Jurkat, Clone E6-1 (cell line): ENCODE measurements around the gene PGM2.
A peak's percentile ranks its signal among the peaks of the same experiment; 100 is the strongest.
"Not testable (repeated sequence)": the region's sequence is repeated elsewhere in the genome, so short reads cannot be mapped to it uniquely, and the experiment has no call there.

ENCODE experiments used
- DNase-seq: peaks from one replicate; pipeline ENCODE4 v3.0.0-alpha.2; 2011; ENCODE audit warnings: low read depth, low spot score
- H3K4me3 ChIP-seq: 2 replicates; pipeline ENCODE4 v1.5.1; 2011; ENCODE audit warnings: mild to moderate bottlenecking, low read length, control low read depth, moderate library complexity

Gene PGM2

DNA sequence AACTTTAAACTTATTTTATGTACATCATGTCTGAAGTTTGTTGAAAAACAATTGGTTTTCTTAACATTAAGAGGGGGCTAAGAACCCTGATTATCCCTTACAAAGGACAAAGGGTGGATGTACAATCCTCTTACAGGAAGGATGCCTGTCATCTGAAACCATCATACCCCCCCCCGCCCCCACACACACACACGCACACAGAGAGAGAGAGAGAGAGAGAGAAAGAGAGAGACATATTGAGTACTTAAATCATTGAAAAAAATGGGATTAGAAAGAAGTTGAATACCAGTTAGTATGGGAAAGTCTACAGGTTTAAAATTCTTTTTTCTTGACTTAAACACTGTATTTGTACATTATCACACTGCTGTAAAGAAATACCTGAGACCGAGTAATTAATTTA lies 10.9 kb upstream of the PGM2 start:
- no peak for DNase-seq
- no peak overlapping the region for H3K4me3 ChIP-seq

GRCh38 chr4:37816006-37816405 lies 10.5 kb upstream of the PGM2 start:
- peak; percentile 40 for DNase-seq
- H3K4me3 ChIP-seq: no peak overlapping the region

GRCh38 chr4:37816719-37817118 lies 9.8 kb upstream of the PGM2 start:
- no peak for DNase-seq
- no peak overlapping the region for H3K4me3 ChIP-seq

GRCh38 chr4:37818752-37819151 lies 7.7 kb upstream of the PGM2 start:
- DNase-seq: no peak
- no peak overlapping the region for H3K4me3 ChIP-seq

DNA sequence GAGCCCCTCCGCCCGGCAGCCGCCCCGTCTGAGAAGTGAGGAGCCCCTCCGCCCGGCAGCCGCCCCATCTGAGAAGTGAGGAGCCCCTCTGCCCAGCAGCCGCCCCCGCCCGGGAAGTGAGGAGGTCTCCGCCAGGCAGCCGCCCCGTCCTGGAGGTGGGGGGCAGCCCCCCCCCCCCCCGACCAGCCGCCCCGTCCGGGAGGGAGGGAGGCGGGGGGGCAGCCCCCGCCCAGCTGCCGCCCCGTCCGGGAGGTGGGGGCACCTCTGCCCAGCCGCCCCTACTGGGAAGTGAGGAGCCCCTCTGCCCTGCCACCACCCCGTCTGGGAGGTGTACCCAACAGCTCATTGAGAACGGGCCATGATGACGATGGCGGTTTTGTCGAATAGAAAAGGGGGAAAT lies 6.0 kb upstream of the PGM2 start:
- not testable (repeated sequence) for H3K4me3 ChIP-seq, DNase-seq

DNA sequence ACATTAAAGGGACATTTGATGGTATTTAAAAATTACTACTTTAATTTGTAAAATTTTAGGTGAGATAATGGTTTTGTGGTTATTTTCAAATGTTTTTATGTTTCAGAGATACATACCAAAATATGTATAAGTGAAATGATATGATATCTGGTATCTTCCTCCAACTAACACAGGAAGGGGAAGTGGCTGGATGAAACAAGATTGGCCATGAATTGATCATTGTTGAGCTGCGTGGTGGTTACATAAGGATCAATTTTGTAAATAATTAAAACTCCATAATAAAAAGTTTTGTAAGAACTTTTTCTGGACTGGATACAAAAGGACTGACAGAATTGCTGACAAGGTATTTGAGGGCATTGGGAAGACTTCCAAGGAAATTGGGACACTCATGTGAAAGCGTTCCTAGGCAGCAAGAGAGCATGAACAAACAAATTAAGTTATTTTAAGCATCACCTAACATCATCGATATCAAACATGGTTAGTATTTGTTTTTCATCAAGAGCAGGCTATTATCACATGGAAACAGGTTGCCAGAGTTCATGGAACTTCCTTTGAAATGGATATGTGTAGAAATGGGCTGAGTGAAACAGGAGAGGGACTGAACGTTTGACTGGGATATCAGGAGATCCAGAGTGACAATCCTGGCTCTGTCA lies 4.4 kb upstream of the PGM2 start:
- H3K4me3 ChIP-seq: no peak overlapping the region
- no peak for DNase-seq

- not testable (repeated sequence) for DNase-seq, H3K4me3 ChIP-seq
Measured at GRCh38 chr4:37825501-37825900, 985 bp upstream of the PGM2 start.

DNA sequence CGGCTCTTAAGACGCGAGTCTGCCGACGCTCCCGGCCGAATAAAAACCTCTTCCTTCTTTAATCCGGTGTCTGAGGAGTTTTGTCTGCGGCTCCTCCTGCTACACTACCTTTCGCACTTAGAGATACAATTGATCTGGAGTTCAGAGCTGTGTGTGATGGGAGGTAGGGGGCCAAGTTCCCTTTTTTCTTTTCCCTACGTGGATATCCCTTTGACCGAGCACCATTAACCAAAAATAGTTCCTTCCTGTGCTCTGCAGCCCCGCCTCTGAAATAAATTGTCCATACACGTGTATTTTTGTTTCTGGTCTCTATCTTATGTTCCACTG lies 555 bp upstream of the PGM2 start:
- peak overlapping the region; percentile 90 for H3K4me3 ChIP-seq
- DNase-seq: no peak

GRCh38 chr4:37827030-37827685 lies 672 bp downstream of the PGM2 start:
- DNase-seq: no peak
- H3K4me3 ChIP-seq: peak overlapping the region; percentile 90

DNA sequence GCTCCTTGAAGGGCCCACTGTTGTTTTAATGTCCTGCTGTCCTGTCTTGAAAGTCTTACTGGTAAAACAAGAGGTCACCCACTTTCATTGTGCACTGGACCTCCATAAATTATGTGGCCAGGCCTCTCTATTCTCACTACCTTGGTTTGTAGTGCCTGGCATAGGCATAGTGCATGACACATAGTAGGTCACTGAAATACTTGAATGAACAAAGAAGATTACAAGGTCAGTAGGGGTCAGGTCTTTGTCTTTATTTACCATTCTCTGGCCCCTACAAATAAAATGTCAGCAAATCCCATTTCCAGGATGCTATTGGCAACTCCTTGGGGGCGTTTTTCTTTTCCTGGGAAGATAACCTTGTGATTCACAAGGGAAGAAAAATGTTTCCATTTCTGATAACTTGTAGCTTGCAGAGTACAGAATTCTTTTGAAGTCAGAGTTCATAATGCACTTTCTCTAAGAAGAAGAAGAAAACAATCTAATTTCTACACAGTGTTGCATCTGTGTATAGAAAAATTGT lies 1.4 kb downstream of the PGM2 start:
- peak overlapping the region; percentile 90 for H3K4me3 ChIP-seq
- no peak for DNase-seq

DNA sequence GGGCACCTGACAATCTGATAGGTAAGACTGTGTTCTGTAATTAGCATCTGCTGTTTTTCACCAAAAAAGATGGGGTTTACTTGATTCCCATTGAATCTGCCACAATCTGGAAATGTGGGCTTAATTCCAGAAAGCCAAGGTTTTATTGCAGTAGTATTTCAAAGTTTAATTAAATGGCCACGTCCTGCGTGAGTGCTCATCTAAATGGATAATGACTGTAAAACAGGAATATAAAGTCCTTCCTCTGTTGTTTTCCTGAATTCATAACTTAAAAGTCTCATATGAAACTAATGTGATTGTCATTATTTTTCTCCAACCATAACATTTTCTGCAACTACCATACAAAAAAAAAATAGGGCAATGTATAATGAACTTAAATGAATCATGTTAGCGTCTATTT lies 2.4 kb downstream of the PGM2 start:
- no peak overlapping the region for H3K4me3 ChIP-seq

DNA sequence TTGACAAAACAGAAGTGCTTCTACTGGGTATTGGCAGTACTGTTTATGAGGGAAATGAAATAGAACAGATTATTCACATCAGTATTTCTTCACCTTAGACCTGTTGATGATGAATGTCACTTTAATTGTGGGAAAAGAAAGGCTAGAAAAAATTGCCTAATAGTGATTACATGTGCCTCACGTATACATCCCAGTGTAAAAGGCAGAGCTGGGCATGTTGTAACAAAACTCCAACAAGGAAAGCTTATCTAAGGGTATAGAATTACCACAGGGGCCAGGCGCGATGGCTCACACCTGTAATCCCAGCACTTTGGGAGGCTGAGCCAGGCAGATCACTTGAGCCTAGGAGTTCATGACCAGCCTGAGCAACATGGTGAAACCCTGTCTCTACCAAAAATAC lies 4.2 kb downstream of the PGM2 start:
- H3K4me3 ChIP-seq: no peak overlapping the region
- no peak for DNase-seq

More for the DNA sequence above, 2.4 kb downstream of the PGM2 start:
- DNase-seq: no peak

- no peak for DNase-seq
- no peak overlapping the region for H3K4me3 ChIP-seq
Measured at GRCh38 chr4:37835031-37835430, 8.5 kb downstream of the PGM2 start.

DNA sequence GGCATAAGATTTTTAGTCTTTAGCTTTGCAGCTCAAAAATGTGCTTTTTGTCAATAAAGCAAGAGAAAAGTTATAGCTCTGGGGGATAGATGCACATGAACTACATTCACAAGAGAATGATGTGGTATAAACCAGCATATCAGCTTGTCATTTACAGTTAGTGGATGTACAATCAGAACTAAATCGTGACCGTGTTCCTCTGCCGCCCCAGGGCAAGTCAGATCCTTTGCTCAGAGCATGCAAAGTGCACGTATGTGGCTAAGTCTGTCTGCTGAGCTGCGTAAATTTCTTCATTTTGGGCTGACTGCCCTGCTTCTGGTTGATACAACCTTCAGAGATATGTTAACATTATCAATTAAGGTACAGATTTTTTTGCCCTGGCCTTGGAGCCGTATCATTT lies 9.3 kb downstream of the PGM2 start:
- H3K4me3 ChIP-seq: no peak overlapping the region
- no peak for DNase-seq

DNA sequence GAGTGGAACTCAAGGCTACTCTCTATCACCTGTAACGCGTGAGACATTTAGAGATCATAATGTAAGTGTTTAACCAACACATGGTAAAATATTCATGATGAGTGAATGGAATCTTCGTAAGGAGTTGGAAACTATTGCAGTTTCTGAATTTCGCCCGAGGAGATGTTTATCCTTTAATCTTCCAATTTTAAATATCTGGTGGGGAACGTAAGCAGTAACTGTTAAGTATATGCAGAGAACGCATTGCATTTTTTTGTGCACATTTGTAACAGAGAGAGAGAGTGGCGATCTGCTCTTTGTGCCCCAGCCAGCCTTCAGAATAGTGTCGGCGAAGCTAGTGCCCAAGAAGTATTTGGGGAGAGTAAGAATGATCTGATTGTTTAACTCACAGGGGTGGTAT lies 9.8 kb downstream of the PGM2 start:
- no peak for DNase-seq
- no peak overlapping the region for H3K4me3 ChIP-seq

DNA sequence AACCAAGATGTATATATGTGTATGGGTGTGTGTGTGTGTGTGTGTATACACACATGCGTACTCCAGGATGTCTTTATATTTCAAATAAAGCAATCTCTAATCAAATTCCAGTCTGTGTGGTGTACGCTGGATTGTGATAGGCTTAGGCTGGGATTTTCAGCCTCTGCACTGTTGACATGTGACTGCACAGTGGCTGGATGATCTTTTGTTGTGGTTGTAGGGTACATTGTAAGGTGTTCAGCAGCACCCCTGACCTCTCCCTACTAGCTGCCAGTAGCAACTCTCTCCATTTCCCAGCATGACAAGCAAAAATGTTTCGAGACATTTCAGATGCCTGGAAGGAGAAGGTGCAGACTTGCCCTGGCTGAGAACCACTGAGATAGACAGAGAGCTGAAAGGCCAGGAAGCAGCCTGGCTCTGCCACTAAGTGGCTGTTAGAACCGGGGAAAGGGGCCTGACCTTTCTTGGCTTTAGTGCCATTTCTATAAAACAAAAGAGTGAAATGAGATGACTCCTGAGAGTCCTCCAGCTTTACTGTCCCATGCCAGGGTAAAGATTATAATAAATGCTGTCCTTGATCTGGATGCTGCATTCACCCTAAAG lies 10.5 kb downstream of the PGM2 start:
- no peak overlapping the region for H3K4me3 ChIP-seq
- DNase-seq: peak; percentile 11

DNA sequence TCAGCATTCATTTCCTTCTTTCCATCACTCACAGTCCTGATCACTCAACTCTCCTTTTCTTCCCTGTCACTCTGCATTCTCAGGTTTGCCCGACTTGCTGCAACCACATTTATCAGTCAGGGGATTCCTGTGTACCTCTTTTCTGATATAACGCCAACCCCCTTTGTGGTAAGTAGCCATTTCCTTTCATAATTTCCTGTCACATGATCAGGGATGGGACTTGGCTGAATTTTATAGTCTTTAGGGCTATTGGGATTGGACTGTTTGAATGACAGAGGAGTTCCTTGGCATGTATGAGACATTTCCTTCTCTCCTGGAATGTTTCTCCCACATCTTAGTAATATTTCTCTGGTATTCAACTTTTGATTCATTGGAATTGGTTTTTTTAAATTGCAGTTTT lies 11.0 kb downstream of the PGM2 start:
- peak; percentile 39 for DNase-seq
- H3K4me3 ChIP-seq: no peak overlapping the region

DNA sequence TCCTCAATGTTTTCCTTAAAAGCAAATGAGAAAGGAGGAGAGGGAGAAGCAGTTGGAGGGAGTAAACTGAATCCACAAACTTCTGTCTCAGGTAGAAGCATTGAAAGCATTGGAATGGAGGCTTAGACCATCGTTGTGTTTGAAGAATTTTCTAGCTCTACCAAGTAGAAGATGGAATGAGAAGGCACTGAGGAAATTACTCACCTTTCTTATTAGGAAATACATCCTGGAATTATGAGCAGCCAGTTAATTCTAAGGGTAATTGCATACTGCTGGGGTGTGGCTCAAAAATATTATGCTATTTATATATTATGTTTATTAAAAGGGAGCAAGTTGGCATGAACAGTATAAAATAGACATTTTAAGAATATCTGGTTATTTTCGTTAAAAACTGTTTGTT lies 12.9 kb downstream of the PGM2 start:
- DNase-seq: no peak
- no peak overlapping the region for H3K4me3 ChIP-seq

DNA sequence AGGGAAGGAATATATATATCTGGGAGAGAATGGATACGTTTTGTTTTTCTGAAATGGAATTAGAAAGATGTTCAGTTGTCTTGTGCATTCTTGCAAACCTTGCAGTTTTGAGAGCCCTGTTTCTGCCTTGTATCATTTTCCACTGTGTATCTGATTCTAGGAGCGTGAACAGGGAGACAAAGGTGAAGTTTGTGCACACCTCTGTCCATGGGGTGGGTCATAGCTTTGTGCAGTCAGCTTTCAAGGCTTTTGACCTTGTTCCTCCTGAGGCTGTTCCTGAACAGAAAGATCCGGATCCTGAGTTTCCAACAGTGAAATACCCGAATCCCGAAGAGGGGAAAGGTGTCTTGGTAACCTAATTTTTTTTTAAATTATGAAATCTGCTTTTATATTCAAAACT lies 17.7 kb downstream of the PGM2 start:
- DNase-seq: no peak
- no peak overlapping the region for H3K4me3 ChIP-seq

DNA sequence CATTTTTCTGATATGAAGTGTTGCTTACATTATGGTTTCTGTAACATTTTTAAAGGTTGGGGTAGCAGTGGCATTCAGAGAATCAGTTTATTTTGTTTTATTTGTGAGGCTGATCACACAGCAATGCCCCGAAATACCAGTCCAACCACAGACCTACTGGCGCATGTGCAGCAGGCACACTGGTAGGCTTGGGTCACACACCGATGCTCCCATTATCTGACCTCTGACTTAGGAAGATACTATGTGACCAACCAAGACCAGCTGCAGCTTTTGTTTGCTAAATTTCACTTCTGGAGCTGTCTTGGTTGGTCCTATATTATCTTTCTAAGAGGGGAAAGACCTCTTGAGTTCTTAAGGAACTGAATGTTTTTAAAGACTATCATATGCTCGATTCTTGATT lies 18.7 kb downstream of the PGM2 start:
- no peak overlapping the region for H3K4me3 ChIP-seq
- no peak for DNase-seq
